ENCODE measurements around the gene ZNF23.
"Not testable (repeated sequence)": the region's sequence is repeated elsewhere in the genome, so short reads cannot be mapped to it uniquely, and the experiment has no call there.

ZNF23 gene

GRCh38 chr16:71461686-71462648 lies at the start of gene ZNF23:
ZNF23 (minus strand) TSS chr16:71462247; CDS start chr16:71456796, 5,451 bp downstream.
- Histone ChIP-seq H4K20me1 (peaks cover 23% of the 10 kb centered on the region), H3K4me3 (peak within 1 kb of the TSS; percentile 85), H3K4me2 (peak within 1 kb of the TSS; percentile 94), H3K4me1 (peaks cover 22% of the 10 kb centered on the region), H3K9me3 (no peaks in the 10 kb centered on the region), H3K27ac (peak within 1 kb of the TSS; percentile 83), H3K9ac (peak within 1 kb of the TSS; percentile 90), H3K27me3 (no peaks in the 10 kb centered on the region), H3K36me3 (peaks cover 2% of the 10 kb centered on the region; the same call in 1 of the 2 replicates)
- TF ChIP-seq Cebpa-rat (IDR thresholded peaks at IDR 0.05), result no peak

- H3K9me3 ChIP-seq, result no peaks in the 10 kb centered on the region
- H3K4me2 ChIP-seq, result no peak overlapping the region
- H3K27me3 ChIP-seq, result no peaks in the 10 kb centered on the region
- H3K27ac ChIP-seq, result no peak overlapping the region
- TF ChIP-seq Cebpa-rat (IDR thresholded peaks at IDR 0.05), result no peak
- H4K20me1 ChIP-seq, result no peaks in the 10 kb centered on the region
- no peak overlapping the region for H3K4me3 ChIP-seq
- no peak overlapping the region for H3K9ac ChIP-seq
- H3K36me3 ChIP-seq, result no peaks in the 10 kb centered on the region
- H3K4me1 ChIP-seq, result no peaks in the 10 kb centered on the region
Observed at GRCh38 chr16:71507061-71507460, 45.0 kb upstream of the ZNF23 start.

- no peak overlapping the region for H3K4me3 ChIP-seq
- no peaks in the 10 kb centered on the region for H3K27me3 ChIP-seq
- no peaks in the 10 kb centered on the region for H3K36me3 ChIP-seq
- TF ChIP-seq Cebpa-rat (IDR thresholded peaks at IDR 0.05), result no peak
- H3K9ac ChIP-seq, result no peak overlapping the region
- no peak overlapping the region for H3K4me2 ChIP-seq
- H3K27ac ChIP-seq, result no peak overlapping the region
- H4K20me1 ChIP-seq, result no peaks in the 10 kb centered on the region
- no peaks in the 10 kb centered on the region for H3K9me3 ChIP-seq
- no peaks in the 10 kb centered on the region for H3K4me1 ChIP-seq
Observed at GRCh38 chr16:71504901-71505300, 42.9 kb upstream of the ZNF23 start.

GRCh38 chr16:71504051-71504450 lies 42.0 kb upstream of the ZNF23 start:
- H3K27me3 ChIP-seq, H4K20me1 ChIP-seq, H3K36me3 ChIP-seq, H3K9me3 ChIP-seq, H3K27ac ChIP-seq, H3K4me1 ChIP-seq, H3K9ac ChIP-seq, H3K4me2 ChIP-seq, H3K4me3 ChIP-seq: not testable (repeated sequence)

GRCh38 chr16:71501547-71501946 lies 39.5 kb upstream of the ZNF23 start:
- TF ChIP-seq Cebpa-rat (IDR thresholded peaks at IDR 0.05), result no peak
- H3K9me3 ChIP-seq, result no peaks in the 10 kb centered on the region
- H3K27ac ChIP-seq, result no peak overlapping the region
- H3K9ac ChIP-seq, result no peak overlapping the region
- H3K4me1 ChIP-seq, result no peaks in the 10 kb centered on the region
- H3K27me3 ChIP-seq, result no peaks in the 10 kb centered on the region
- H4K20me1 ChIP-seq, result no peaks in the 10 kb centered on the region
- H3K4me2 ChIP-seq, result no peak overlapping the region
- H3K36me3 ChIP-seq, result no peaks in the 10 kb centered on the region
- no peak overlapping the region for H3K4me3 ChIP-seq

GRCh38 chr16:71500964-71501363 lies 38.9 kb upstream of the ZNF23 start:
- no peaks in the 10 kb centered on the region for H3K27me3 ChIP-seq
- no peaks in the 10 kb centered on the region for H3K36me3 ChIP-seq
- no peak overlapping the region for H3K27ac ChIP-seq
- no peaks in the 10 kb centered on the region for H3K9me3 ChIP-seq
- no peaks in the 10 kb centered on the region for H4K20me1 ChIP-seq
- H3K9ac ChIP-seq, result no peak overlapping the region
- no peak overlapping the region for H3K4me2 ChIP-seq
- no peak overlapping the region for H3K4me3 ChIP-seq
- no peaks in the 10 kb centered on the region for H3K4me1 ChIP-seq
- no peak for TF ChIP-seq Cebpa-rat (IDR thresholded peaks at IDR 0.05)

- Histone ChIP-seq H3K36me3 (no peaks in the 10 kb centered on the region), H4K20me1 (no peaks in the 10 kb centered on the region), H3K4me3 (no peak overlapping the region), H3K4me2 (no peak overlapping the region), H3K4me1 (no peaks in the 10 kb centered on the region), H3K9ac (no peak overlapping the region), H3K9me3 (no peaks in the 10 kb centered on the region), H3K27me3 (no peaks in the 10 kb centered on the region), H3K27ac (no peak overlapping the region)
- TF ChIP-seq Cebpa-rat (IDR thresholded peaks at IDR 0.05), result no peak
Observed at GRCh38 chr16:71499775-71500364, 37.8 kb upstream of the ZNF23 start.

GRCh38 chr16:71498031-71498430 lies 36.0 kb upstream of the ZNF23 start:
- Histone ChIP-seq H4K20me1 (no peaks in the 10 kb centered on the region), H3K9me3 (no peaks in the 10 kb centered on the region), H3K4me2 (no peak overlapping the region), H3K4me3 (no peak overlapping the region), H3K4me1 (no peaks in the 10 kb centered on the region), H3K27me3 (no peaks in the 10 kb centered on the region), H3K36me3 (no peaks in the 10 kb centered on the region), H3K27ac (no peak overlapping the region), H3K9ac (no peak overlapping the region)
- no peak for TF ChIP-seq Cebpa-rat (IDR thresholded peaks at IDR 0.05)

- no peaks in the 10 kb centered on the region for H4K20me1 ChIP-seq
- no peak for TF ChIP-seq Cebpa-rat (IDR thresholded peaks at IDR 0.05)
- no peaks in the 10 kb centered on the region for H3K9me3 ChIP-seq
Observed at GRCh38 chr16:71493213-71493612, 31.2 kb upstream of the ZNF23 start.

GRCh38 chr16:71492786-71493185 lies 30.7 kb upstream of the ZNF23 start:
- Histone ChIP-seq H3K27me3 (no peaks in the 10 kb centered on the region), H3K9me3 (no peaks in the 10 kb centered on the region), H3K9ac (no peak overlapping the region), H3K36me3 (no peaks in the 10 kb centered on the region), H3K4me3 (no peak overlapping the region), H3K27ac (no peak overlapping the region), H4K20me1 (no peaks in the 10 kb centered on the region), H3K4me1 (no peaks in the 10 kb centered on the region), H3K4me2 (no peak overlapping the region)
- TF ChIP-seq Cebpa-rat (IDR thresholded peaks at IDR 0.05), result no peak

More at GRCh38 chr16:71493213-71493612, 31.2 kb upstream of the ZNF23 start:
- Histone ChIP-seq H3K4me1 (no peaks in the 10 kb centered on the region), H3K4me2 (no peak overlapping the region), H3K36me3 (no peaks in the 10 kb centered on the region), H3K27me3 (no peaks in the 10 kb centered on the region), H3K4me3 (no peak overlapping the region), H3K9ac (no peak overlapping the region), H3K27ac (no peak overlapping the region)
